K562 (cell line): Measurements from ENCODE around the gene PLEKHM1. TPM values are rescaled to one million over a fixed set of nuclear protein-coding genes. Genes with fewer than 3 reads are reported as not detected.

Experiments
- CCNT2 ChIP-seq: IDR thresholded peaks from 2 replicates; pipeline ENCODE4 v1.6.1; 2011; ENCODE audit warnings: borderline replicate concordance, low read depth, mild to moderate bottlenecking, moderate library complexity, mixed read lengths, low read length; ENCODE audit not compliant: insufficient read length; ENCODE audit errors: extremely low read depth
- FOXK2 ChIP-seq, 2 experiments: fragments of 450-650 bp; IDR thresholded peaks in 1 of 2; conservative IDR thresholded peaks in 1 of 2; 2 replicates each; pipeline ENCODE4 v1.6.1; 2016; ENCODE audit warnings: low read depth in 2 of 2, mild to moderate bottlenecking in 1 of 2
- HDAC6 ChIP-seq: IDR thresholded peaks from 2 replicates; pipeline ENCODE4 v1.6.1; 2012; ENCODE audit warnings: low read depth, mild to moderate bottlenecking, control low read depth, inconsistent platforms, low read length, moderate library complexity
- HNRNPK ChIP-seq: fragments of 200-400 bp; formaldehyde crosslinking; IDR thresholded peaks from one replicate; pipeline ENCODE4 v1.6.1; 2018; ENCODE audit warnings: mild to moderate bottlenecking, low read depth, low read length; ENCODE audit not compliant: poor library complexity, severe bottlenecking
- KDM4B ChIP-seq, 2 experiments: fragments of 450-650 bp in 1 of 2; sonication (generic) in 1 of 2; IDR thresholded peaks; 2 replicates each; pipeline ENCODE4 v1.6.1; 2016 to 2017; ENCODE audit warnings: borderline replicate concordance in 2 of 2, antibody characterized with exemption in 1 of 2, low read depth in 1 of 2, mild to moderate bottlenecking in 1 of 2
- MCM7 ChIP-seq, 2 experiments: fragments of 450-650 bp; IDR thresholded peaks; 2 replicates each; pipeline ENCODE4 v1.6.1; 2016 to 2018
- PHF8 ChIP-seq: fragments of 200-600 bp; sonication (generic); IDR thresholded peaks from 2 replicates; pipeline ENCODE4 v1.6.1; 2012; ENCODE audit warnings: mixed run types, mild to moderate bottlenecking, inconsistent platforms, low read length, moderate library complexity, borderline replicate concordance
- PPARD ChIP-seq: fragments of 250-450 bp; sonication (Bioruptor Pico); IDR thresholded peaks from 2 replicates; pipeline ENCODE4 v1.8.0; 2022; ENCODE audit warnings: inconsistent platforms, mild to moderate bottlenecking, moderate library complexity
- ZBTB7A ChIP-seq: IDR thresholded peaks from 2 replicates; pipeline ENCODE4 v1.6.1; 2011; ENCODE audit warnings: low read depth, mild to moderate bottlenecking, low read length, moderate library complexity, borderline replicate concordance; ENCODE audit not compliant: control insufficient read depth
- ZNF134 ChIP-seq: fragments of 250-450 bp; sonication (Bioruptor Pico); conservative IDR thresholded peaks from 2 replicates; pipeline ENCODE4 v1.4.0; 2020
- ZNF140 ChIP-seq: fragments of 250-450 bp; sonication (Bioruptor Pico); IDR thresholded peaks from 2 replicates; pipeline ENCODE4 v1.8.0; 2021; ENCODE audit warnings: moderate library complexity, mild to moderate bottlenecking, inconsistent platforms
- ZNF143 ChIP-seq: sonication (generic); formaldehyde crosslinking; IDR thresholded peaks from 2 replicates; pipeline ENCODE4 v1.9.0; 2022; ENCODE audit warnings: mild to moderate bottlenecking, missing genetic modification reagents
- ZNF75A ChIP-seq: fragments of 450-650 bp; formaldehyde crosslinking; IDR thresholded peaks from 2 replicates; pipeline ENCODE4 v1.4.0; 2020; ENCODE audit warnings: mild to moderate bottlenecking
- polyA plus RNA-seq, 8 experiments: library from polyadenylated mRNA; depleted of rRNA in 4 of 8; stranded (reverse) in 5 of 8; unstranded in 3 of 8; fragments of >200 nt; fragmentation: Nextera tagmentation in 2 of 8; fragmentation: Illumina TruSeq in 1 of 8; extraction: Ambion mirVana in 2 of 8; extraction: Trizol in 1 of 8; gene quantifications; 2 replicates each; pipeline versions ENCODE4 v1.2.1 to v1.2.3, GENCODE V29; 2011 to 2014; ENCODE audit warnings: inconsistent platforms in 1 of 8, missing spikeins in 1 of 8
- total RNA-seq, 7 experiments: library from RNA; depleted of rRNA in 6 of 7; stranded (reverse); fragments of >200 nt in 6 of 7; fragmentation: Illumina TruSeq in 2 of 7; extraction: Trizol in 2 of 7; gene quantifications; 2 replicates each; pipeline versions ENCODE4 v1.2.1 to v1.2.3, GENCODE V29; 2011 to 2021; ENCODE audit warnings: low replicate concordance in 1 of 7
- TF ChIP-seq, protein P1 (sequence below): fragments of 450-650 bp; IDR thresholded peaks from 2 replicates; pipeline ENCODE4 v1.6.1; 2016; ENCODE audit warnings: mild to moderate bottlenecking
- TF ChIP-seq, protein P2 (sequence below): fragments of 450-650 bp; formaldehyde crosslinking; IDR thresholded peaks from 2 replicates; pipeline ENCODE4 v1.4.0; 2022; ENCODE audit warnings: missing genetic modification characterization
- TF ChIP-seq, protein P3 (sequence below): sonication (generic); formaldehyde crosslinking; IDR thresholded peaks from 2 replicates; pipeline ENCODE4 v1.8.0; 2022; ENCODE audit warnings: mild to moderate bottlenecking, missing genetic modification reagents
- TF ChIP-seq, protein P4 (sequence below), 2 experiments: fragments of 450-650 bp in 1 of 2; sonication (generic) in 1 of 2; formaldehyde crosslinking in 1 of 2; IDR thresholded peaks in 1 of 2; conservative IDR thresholded peaks in 1 of 2; 2 replicates each; pipeline versions ENCODE4 v1.6.1 to v1.8.1; 2016 to 2023; ENCODE audit warnings: mild to moderate bottlenecking in 2 of 2, moderate library complexity in 2 of 2, inconsistent platforms in 1 of 2, missing genetic modification reagents in 1 of 2
- TF ChIP-seq, protein P5 (sequence below): sonication (generic); formaldehyde crosslinking; IDR thresholded peaks from 2 replicates; pipeline ENCODE4 v1.8.1; 2023; ENCODE audit warnings: mild to moderate bottlenecking, missing genetic modification reagents

Gene PLEKHM1
- total and polyA plus RNA-seq, 9 of the 15 experiments (the other 6 are each of a cell fraction or from before 2014, with no cell fraction given): 0.13 to 23.3 (median 5.7) TPM

DNA sequence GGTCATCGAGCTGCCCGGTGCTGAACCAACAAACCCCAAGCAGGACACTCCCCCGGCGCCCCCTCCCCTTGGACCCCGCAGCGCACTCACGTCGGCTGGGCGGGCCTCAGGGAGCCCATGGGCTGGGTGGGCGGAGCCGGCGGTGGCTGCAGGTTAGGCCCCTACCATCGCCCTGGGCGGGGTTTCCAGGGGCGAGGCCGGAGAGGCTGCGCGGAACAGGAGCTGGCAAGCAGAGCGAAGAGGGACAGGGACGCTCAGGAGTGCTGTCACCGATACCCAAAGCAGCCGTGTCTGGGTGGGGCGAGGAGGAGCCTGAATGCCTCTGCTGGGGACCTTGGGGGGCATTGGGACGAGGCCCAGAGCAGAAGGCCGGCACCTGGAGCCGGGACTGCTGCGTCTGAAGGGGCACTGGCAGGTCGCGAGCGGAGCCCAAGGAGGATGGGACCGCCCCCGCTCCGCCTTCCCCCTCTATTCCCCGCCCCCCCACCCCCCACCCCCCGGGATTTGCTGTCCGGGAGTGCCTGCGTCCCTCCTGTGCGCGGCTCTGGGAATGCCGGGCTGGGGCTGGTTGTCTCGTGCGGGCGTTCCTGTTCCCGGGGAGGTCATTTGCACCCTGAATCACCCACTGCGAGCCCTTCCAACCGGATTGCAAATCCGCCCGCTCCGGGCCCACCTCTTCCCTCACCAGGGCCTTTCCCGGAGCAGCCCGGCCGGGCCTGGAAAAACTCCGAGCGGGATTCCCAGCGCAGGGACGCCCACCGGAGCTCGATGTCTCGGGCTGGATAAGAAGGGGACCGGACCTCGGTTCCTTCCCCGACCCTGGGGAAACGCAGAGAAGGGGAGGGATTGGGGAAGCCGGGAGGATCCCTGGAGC, 58.8 kb downstream of the PLEKHM1 start (continued):
- TF ChIP-seq, protein P1, sequence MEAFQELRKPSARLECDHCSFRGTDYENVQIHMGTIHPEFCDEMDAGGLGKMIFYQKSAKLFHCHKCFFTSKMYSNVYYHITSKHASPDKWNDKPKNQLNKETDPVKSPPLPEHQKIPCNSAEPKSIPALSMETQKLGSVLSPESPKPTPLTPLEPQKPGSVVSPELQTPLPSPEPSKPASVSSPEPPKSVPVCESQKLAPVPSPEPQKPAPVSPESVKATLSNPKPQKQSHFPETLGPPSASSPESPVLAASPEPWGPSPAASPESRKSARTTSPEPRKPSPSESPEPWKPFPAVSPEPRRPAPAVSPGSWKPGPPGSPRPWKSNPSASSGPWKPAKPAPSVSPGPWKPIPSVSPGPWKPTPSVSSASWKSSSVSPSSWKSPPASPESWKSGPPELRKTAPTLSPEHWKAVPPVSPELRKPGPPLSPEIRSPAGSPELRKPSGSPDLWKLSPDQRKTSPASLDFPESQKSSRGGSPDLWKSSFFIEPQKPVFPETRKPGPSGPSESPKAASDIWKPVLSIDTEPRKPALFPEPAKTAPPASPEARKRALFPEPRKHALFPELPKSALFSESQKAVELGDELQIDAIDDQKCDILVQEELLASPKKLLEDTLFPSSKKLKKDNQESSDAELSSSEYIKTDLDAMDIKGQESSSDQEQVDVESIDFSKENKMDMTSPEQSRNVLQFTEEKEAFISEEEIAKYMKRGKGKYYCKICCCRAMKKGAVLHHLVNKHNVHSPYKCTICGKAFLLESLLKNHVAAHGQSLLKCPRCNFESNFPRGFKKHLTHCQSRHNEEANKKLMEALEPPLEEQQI: no peak
- TF ChIP-seq, protein P2, sequence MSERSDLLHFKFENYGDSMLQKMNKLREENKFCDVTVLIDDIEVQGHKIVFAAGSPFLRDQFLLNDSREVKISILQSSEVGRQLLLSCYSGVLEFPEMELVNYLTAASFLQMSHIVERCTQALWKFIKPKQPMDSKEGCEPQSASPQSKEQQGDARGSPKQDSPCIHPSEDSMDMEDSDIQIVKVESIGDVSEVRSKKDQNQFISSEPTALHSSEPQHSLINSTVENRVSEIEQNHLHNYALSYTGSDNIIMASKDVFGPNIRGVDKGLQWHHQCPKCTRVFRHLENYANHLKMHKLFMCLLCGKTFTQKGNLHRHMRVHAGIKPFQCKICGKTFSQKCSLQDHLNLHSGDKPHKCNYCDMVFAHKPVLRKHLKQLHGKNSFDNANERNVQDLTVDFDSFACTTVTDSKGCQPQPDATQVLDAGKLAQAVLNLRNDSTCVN (CRISPR knock-in tag): no peak
- TF ChIP-seq CCNT2 (no peak), PHF8 (peak; percentile 30; the same call in 1 of the 2 replicates), FOXK2 (conservative IDR thresholded peaks at IDR 0.05 in 1 of 2, IDR thresholded peaks at IDR 0.05 in 1 of 2; ENCODE audit: low read depth in 2 of 2) (no peak), ZNF75A (no peak), ZNF134 (no peak), ZNF140 (no peak), ZNF143 (no peak), PPARD (CRISPR knock-in tag) (no peak), KDM4B (IDR thresholded peaks at IDR 0.05; ENCODE audit: borderline replicate concordance in 2 of 2, low read depth in 1 of 2) (no peak), ZBTB7A (peak; percentile 85), HDAC6 (no peak), HNRNPK (no peak), MCM7 (IDR thresholded peaks at IDR 0.05) (no peak)
- TF ChIP-seq, protein P3, sequence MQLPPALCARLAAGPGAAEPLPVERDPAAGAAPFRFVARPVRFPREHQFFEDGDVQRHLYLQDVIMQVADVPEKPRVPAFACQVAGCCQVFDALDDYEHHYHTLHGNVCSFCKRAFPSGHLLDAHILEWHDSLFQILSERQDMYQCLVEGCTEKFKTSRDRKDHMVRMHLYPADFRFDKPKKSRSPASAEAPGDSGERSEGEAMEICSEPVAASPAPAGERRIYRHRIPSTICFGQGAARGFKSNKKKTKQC: no peak
- TF ChIP-seq, protein P4, sequence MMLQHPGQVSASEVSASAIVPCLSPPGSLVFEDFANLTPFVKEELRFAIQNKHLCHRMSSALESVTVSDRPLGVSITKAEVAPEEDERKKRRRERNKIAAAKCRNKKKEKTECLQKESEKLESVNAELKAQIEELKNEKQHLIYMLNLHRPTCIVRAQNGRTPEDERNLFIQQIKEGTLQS (IDR thresholded peaks at IDR 0.05): no peak
- TF ChIP-seq, protein P4 (CRISPR knock-in tag; conservative IDR thresholded peaks at IDR 0.05): no peak
- TF ChIP-seq, protein P5, sequence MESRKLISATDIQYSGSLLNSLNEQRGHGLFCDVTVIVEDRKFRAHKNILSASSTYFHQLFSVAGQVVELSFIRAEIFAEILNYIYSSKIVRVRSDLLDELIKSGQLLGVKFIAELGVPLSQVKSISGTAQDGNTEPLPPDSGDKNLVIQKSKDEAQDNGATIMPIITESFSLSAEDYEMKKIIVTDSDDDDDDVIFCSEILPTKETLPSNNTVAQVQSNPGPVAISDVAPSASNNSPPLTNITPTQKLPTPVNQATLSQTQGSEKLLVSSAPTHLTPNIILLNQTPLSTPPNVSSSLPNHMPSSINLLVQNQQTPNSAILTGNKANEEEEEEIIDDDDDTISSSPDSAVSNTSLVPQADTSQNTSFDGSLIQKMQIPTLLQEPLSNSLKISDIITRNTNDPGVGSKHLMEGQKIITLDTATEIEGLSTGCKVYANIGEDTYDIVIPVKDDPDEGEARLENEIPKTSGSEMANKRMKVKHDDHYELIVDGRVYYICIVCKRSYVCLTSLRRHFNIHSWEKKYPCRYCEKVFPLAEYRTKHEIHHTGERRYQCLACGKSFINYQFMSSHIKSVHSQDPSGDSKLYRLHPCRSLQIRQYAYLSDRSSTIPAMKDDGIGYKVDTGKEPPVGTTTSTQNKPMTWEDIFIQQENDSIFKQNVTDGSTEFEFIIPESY (CRISPR knock-in tag): 0 out of 2 replicates have a peak, but pooled peaks have one; percentile 40
